ENCODE measurements around the gene ALS2CL. TPM values are rescaled to one million over a fixed set of nuclear protein-coding genes. Genes with fewer than 3 reads are reported as not detected.

ALS2CL gene
- total and polyA plus RNA-seq, 2 experiments from 2014 or later = 3.4 to 11.8 TPM

- Histone ChIP-seq H3K4me1 (ENCODE audit: insufficient read depth) (no peaks in the 10 kb centered on the region), H3K36me3 (ENCODE audit: insufficient read depth) (no peaks in the 10 kb centered on the region), H3K79me2 (replicated peaks; ENCODE audit: insufficient read depth) (no peaks in the 10 kb centered on the region), H3F3A (replicated peaks; ENCODE audit: low read depth) (no peaks in the 10 kb centered on the region), H3K27ac (ENCODE audit: low read depth) (no peak overlapping the region), H3K4me2 (no peak overlapping the region), H2AFZ (no peak overlapping the region), H4K20me1 (replicated peaks; ENCODE audit: insufficient read depth) (no peaks in the 10 kb centered on the region; the same call in 1 of the 2 replicates), H3K4me3 (no peak overlapping the region), H3K9me2 (ENCODE audit: insufficient read depth) (0 out of 2 replicates have a peak, but pooled peaks cover 4% of the 10 kb centered on the region), H3K27me3 (ENCODE audit: insufficient read depth) (no peaks in the 10 kb centered on the region)
- Mint-ChIP-seq H3K4me3 (no peak overlapping the region), H3K36me3 (ENCODE audit: low read depth) (peaks cover 4% of the 10 kb centered on the region), H3K9me3 (no peaks in the 10 kb centered on the region), H3K27ac (no peak overlapping the region), H3K4me1 (no peaks in the 10 kb centered on the region; the same call in 2 of the 3 replicates), H3K27me3 (ENCODE audit: insufficient read depth, low read depth, poor library complexity) (peaks cover 14% of the 10 kb centered on the region)
- ATAC-seq (no peak), DNase-seq (ENCODE audit: low spot score) (no peak)
- TF ChIP-seq ZNF331 (CRISPR knock-in tag; IDR thresholded peaks at IDR 0.05; ENCODE audit: low read depth) (no peak), ZNF114 (CRISPR knock-in tag; IDR thresholded peaks at IDR 0.05) (no peak), REST (IDR thresholded peaks at IDR 0.05; ENCODE audit: unreplicated experiment) (no peak), CREB1 (CRISPR knock-in tag; IDR thresholded peaks at IDR 0.05; ENCODE audit: low read depth) (no peak), ZNF462 (CRISPR knock-in tag; IDR thresholded peaks at IDR 0.05) (no peak), CTCF (conservative IDR thresholded peaks at IDR 0.05; ENCODE audit: low read depth in 2 of 2) (no peak), POLR2AphosphoS5 (IDR thresholded peaks at IDR 0.05; ENCODE audit: low read depth) (no peak), STAT1 (IDR thresholded peaks at IDR 0.05; ENCODE audit: unreplicated experiment) (no peak)
These were observed 17.5 kb downstream of the ALS2CL start for GRCh38 chr3:46675843-46676567.

All from GM23338 (cell line).